Measurements from ENCODE around the gene CCBE1.

The CCBE1 gene

DNA sequence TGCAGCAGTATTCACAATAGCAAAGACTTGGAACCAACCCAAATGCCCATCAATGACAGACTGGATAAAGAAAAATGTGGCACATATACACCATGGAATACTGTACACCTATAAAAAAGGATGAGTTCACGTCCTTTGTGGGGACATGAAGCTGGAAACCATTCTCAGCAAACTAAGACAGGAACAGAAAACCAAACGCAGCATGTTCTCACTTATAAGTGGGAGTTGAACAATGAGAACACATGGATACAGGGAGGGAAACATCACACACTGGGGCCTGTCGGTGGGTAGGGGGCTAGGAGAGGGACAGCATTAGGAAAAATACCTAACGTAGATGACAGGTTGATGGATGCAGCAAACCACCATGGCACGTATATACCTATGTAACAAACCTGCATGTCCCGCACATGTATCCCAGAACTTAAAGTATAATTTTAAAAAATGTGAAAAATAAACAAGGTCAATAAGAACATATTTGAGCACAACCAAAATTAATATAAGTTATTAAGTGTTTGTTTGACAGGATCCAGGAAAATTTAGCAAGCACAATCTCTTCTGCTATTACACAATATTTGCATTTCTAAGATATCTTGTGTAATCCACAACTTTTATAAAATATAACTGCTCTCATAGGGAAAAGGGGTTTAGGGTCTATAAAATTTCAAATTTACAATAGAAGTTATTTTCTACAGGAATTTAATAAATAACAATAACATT is 22.9 kb downstream of the CCBE1 start:
- TF ChIP-seq, protein P1, sequence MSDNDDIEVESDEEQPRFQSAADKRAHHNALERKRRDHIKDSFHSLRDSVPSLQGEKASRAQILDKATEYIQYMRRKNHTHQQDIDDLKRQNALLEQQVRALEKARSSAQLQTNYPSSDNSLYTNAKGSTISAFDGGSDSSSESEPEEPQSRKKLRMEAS (IDR thresholded peaks at IDR 0.05), result no peak
- TF ChIP-seq TCF12 (IDR thresholded peaks at IDR 0.05; ENCODE audit: low read depth), result no peak
- no peak for TF ChIP-seq CREB1 (IDR thresholded peaks at IDR 0.05; ENCODE audit: low read depth)
- no peak for TF ChIP-seq NFIC (IDR thresholded peaks at IDR 0.05)
- no peak for TF ChIP-seq FOXM1 (IDR thresholded peaks at IDR 0.05; ENCODE audit: borderline replicate concordance, low read depth)
- no peak for TF ChIP-seq TEAD4 (IDR thresholded peaks at IDR 0.05)
- no peak for TF ChIP-seq YY1 (IDR thresholded peaks at IDR 0.05; ENCODE audit: low read depth)
- TF ChIP-seq RAD21 (IDR thresholded peaks at IDR 0.05; ENCODE audit: low read depth), result no peak

GRCh38 chr18:59672235-59672711 is 24.9 kb downstream of the CCBE1 start:
- no peak for TF ChIP-seq EP300 (IDR thresholded peaks at IDR 0.05; ENCODE audit: borderline replicate concordance)
- TF ChIP-seq CEBPB (IDR thresholded peaks at IDR 0.05), result no peak
- TF ChIP-seq ZBTB7A (IDR thresholded peaks at IDR 0.05; ENCODE audit: low read depth), result no peak
- no peak for TF ChIP-seq RAD21 (IDR thresholded peaks at IDR 0.05; ENCODE audit: low read depth)
- no peak for TF ChIP-seq EGR1 (IDR thresholded peaks at IDR 0.05)
- no peak for TF ChIP-seq YY1 (IDR thresholded peaks at IDR 0.05; ENCODE audit: low read depth)
- TF ChIP-seq TCF12 (IDR thresholded peaks at IDR 0.05; ENCODE audit: low read depth), result no peak
- TF ChIP-seq FOXM1 (IDR thresholded peaks at IDR 0.05; ENCODE audit: borderline replicate concordance, low read depth), result no peak
- no peak for TF ChIP-seq TEAD4 (IDR thresholded peaks at IDR 0.05)
- no peak for TF ChIP-seq TAF1 (IDR thresholded peaks at IDR 0.05; ENCODE audit: low read depth)
- no peak for TF ChIP-seq NFIC (IDR thresholded peaks at IDR 0.05)
- TF ChIP-seq, protein P2, sequence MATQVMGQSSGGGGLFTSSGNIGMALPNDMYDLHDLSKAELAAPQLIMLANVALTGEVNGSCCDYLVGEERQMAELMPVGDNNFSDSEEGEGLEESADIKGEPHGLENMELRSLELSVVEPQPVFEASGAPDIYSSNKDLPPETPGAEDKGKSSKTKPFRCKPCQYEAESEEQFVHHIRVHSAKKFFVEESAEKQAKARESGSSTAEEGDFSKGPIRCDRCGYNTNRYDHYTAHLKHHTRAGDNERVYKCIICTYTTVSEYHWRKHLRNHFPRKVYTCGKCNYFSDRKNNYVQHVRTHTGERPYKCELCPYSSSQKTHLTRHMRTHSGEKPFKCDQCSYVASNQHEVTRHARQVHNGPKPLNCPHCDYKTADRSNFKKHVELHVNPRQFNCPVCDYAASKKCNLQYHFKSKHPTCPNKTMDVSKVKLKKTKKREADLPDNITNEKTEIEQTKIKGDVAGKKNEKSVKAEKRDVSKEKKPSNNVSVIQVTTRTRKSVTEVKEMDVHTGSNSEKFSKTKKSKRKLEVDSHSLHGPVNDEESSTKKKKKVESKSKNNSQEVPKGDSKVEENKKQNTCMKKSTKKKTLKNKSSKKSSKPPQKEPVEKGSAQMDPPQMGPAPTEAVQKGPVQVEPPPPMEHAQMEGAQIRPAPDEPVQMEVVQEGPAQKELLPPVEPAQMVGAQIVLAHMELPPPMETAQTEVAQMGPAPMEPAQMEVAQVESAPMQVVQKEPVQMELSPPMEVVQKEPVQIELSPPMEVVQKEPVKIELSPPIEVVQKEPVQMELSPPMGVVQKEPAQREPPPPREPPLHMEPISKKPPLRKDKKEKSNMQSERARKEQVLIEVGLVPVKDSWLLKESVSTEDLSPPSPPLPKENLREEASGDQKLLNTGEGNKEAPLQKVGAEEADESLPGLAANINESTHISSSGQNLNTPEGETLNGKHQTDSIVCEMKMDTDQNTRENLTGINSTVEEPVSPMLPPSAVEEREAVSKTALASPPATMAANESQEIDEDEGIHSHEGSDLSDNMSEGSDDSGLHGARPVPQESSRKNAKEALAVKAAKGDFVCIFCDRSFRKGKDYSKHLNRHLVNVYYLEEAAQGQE (IDR thresholded peaks at IDR 0.05; ENCODE audit: low read depth), result no peak
- TF ChIP-seq USF1 (IDR thresholded peaks at IDR 0.05), result no peak

DNA sequence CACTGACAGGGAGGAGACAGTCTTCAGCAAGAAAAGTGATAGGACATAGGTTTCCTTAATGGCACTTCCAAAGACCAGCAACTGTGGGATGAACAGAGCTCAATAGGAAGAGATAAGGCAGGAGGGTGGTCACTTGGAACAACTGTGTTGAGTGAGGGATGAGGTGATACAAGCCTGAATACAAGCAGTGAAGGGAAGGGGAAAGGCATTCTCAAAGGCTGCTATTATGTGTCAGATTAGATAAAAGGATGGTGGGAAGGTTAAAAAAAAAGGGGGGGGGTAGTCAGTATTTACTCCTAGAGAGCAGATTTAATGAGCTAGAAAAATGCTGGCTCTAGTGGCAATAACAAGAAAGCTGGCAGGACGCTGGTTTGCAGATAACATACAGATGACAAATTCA is 25.7 kb downstream of the CCBE1 start:
- TF ChIP-seq FOXM1 (IDR thresholded peaks at IDR 0.05; ENCODE audit: borderline replicate concordance, low read depth), result no peak

DNA sequence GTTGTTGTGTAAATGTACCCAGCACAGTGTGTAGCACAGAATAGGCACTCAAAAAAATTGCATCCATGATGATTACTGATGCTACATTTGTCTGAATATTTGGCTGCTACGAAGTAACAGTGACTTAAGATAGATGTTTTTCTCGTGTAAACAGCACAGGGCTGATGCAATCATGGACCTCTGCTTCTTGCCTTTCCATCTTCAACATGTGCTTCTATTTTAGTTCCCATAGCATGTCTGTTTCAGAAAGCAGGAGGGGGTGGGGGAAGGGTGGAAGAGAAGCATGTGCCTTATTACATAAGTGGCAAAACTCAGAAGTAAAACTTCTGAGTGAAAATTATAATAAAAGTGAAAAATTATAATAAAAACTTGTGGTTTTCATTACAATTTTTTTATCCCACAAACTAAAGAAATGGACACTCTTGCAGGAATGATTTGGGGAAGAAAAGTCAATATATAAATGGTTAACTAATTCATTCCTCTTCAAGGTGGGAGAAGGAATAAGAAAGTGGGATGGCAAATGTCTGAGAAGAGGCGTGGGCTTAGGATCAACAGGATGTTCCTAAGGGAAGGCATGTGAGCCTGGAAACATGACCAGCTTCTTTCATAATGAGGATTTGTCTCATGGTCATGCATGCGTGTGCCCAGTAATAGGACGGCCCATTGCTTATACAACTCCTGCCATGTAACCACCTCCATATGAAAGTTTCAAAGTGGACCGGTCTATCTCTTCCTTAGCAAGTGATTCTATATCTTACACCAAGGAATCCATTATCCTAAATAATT is 27.2 kb downstream of the CCBE1 start:
- no peak for TF ChIP-seq EP300 (IDR thresholded peaks at IDR 0.05; ENCODE audit: borderline replicate concordance)
- TF ChIP-seq FOXM1 (IDR thresholded peaks at IDR 0.05; ENCODE audit: borderline replicate concordance, low read depth), result no peak
- no peak for TF ChIP-seq CREB1 (IDR thresholded peaks at IDR 0.05; ENCODE audit: low read depth)
- TF ChIP-seq, protein P1 (IDR thresholded peaks at IDR 0.05), result no peak
- TF ChIP-seq USF1 (IDR thresholded peaks at IDR 0.05), result no peak
- no peak for TF ChIP-seq RAD21 (IDR thresholded peaks at IDR 0.05; ENCODE audit: low read depth)
- no peak for TF ChIP-seq TEAD4 (IDR thresholded peaks at IDR 0.05)
- TF ChIP-seq, protein P2 (IDR thresholded peaks at IDR 0.05; ENCODE audit: low read depth), result no peak
- no peak for TF ChIP-seq TCF12 (IDR thresholded peaks at IDR 0.05; ENCODE audit: low read depth)
- no peak for TF ChIP-seq NFIC (IDR thresholded peaks at IDR 0.05)
- TF ChIP-seq YY1 (IDR thresholded peaks at IDR 0.05; ENCODE audit: low read depth), result no peak
- no peak for TF ChIP-seq EGR1 (IDR thresholded peaks at IDR 0.05)
- no peak for TF ChIP-seq CEBPB (IDR thresholded peaks at IDR 0.05)
- no peak for TF ChIP-seq TAF1 (IDR thresholded peaks at IDR 0.05; ENCODE audit: low read depth)
- no peak for TF ChIP-seq ZBTB7A (IDR thresholded peaks at IDR 0.05; ENCODE audit: low read depth)

- TF ChIP-seq NFIC (IDR thresholded peaks at IDR 0.05) (no peak), CEBPB (IDR thresholded peaks at IDR 0.05) (no peak), RAD21 (IDR thresholded peaks at IDR 0.05; ENCODE audit: low read depth) (no peak), EP300 (IDR thresholded peaks at IDR 0.05; ENCODE audit: borderline replicate concordance) (no peak), CREB1 (IDR thresholded peaks at IDR 0.05; ENCODE audit: low read depth) (no peak)
- TF ChIP-seq, protein P2 (IDR thresholded peaks at IDR 0.05; ENCODE audit: low read depth), result no peak
Measured at GRCh38 chr18:59667488-59667887, 29.7 kb downstream of the CCBE1 start.

Data from Ishikawa (cell line).